ENCODE results near the gene SH3YL1. TPM values are rescaled to one million over a fixed set of nuclear protein-coding genes. Genes with fewer than 3 reads are reported as not detected.

Gene SH3YL1
- total and polyA plus RNA-seq, 2 donors from 2014 or later = 57.3 to 111 TPM

GRCh38 chr2:191311-192190 is 72.3 kb downstream of the SH3YL1 start:
- H3K27ac ChIP-seq (ENCODE audit: low read depth in 2 of 2, low read length in 2 of 2) = no peak overlapping the region
- FAIRE-seq (no peak), DNase-seq (no peak)
- no peaks in the 10 kb centered on the region for H3K36me3 ChIP-seq (ENCODE audit: control insufficient read depth in 2 of 3, insufficient read depth in 3 of 3, low read length in 3 of 3)
- no peak overlapping the region for H3K4me3 ChIP-seq (ENCODE audit: low read length in 3 of 3)
- H3K4me1 ChIP-seq (ENCODE audit: control insufficient read depth in 2 of 3, insufficient read depth in 2 of 3, low read depth in 1 of 3, low read length in 3 of 3) = no peaks in the 10 kb centered on the region
- TF ChIP-seq, protein P1, sequence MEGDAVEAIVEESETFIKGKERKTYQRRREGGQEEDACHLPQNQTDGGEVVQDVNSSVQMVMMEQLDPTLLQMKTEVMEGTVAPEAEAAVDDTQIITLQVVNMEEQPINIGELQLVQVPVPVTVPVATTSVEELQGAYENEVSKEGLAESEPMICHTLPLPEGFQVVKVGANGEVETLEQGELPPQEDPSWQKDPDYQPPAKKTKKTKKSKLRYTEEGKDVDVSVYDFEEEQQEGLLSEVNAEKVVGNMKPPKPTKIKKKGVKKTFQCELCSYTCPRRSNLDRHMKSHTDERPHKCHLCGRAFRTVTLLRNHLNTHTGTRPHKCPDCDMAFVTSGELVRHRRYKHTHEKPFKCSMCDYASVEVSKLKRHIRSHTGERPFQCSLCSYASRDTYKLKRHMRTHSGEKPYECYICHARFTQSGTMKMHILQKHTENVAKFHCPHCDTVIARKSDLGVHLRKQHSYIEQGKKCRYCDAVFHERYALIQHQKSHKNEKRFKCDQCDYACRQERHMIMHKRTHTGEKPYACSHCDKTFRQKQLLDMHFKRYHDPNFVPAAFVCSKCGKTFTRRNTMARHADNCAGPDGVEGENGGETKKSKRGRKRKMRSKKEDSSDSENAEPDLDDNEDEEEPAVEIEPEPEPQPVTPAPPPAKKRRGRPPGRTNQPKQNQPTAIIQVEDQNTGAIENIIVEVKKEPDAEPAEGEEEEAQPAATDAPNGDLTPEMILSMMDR (IDR thresholded peaks at IDR 0.05; ENCODE audit: borderline replicate concordance, extremely low read depth, insufficient read depth) = no peak
- peaks cover 0 to 4% (median 0%) of the 10 kb centered on the region in 3 donors for H3K9me3 ChIP-seq (ENCODE audit: control insufficient read depth in 2 of 3, insufficient read depth in 1 of 3, low read length in 3 of 3)
- H3K27me3 ChIP-seq (ENCODE audit: control insufficient read depth, insufficient read depth, low read length) = no peaks in the 10 kb centered on the region
- intact Hi-C loops (cut with DNase I) = no loop called here
- H3K9ac ChIP-seq (ENCODE audit: low read length in 3 of 3) = no peak overlapping the region

GRCh38 chr2:187825-188224 is 76.0 kb downstream of the SH3YL1 start:
- H3K27ac ChIP-seq (ENCODE audit: low read depth in 2 of 2, low read length in 2 of 2) = no peak overlapping the region
- H3K36me3 ChIP-seq (ENCODE audit: control insufficient read depth in 2 of 3, insufficient read depth in 3 of 3, low read length in 3 of 3) = no peaks in the 10 kb centered on the region
- H3K4me1 ChIP-seq (ENCODE audit: control insufficient read depth in 2 of 3, insufficient read depth in 2 of 3, low read depth in 1 of 3, low read length in 3 of 3) = no peaks in the 10 kb centered on the region
- TF ChIP-seq, protein P1 (IDR thresholded peaks at IDR 0.05; ENCODE audit: borderline replicate concordance, extremely low read depth, insufficient read depth) = no peak
- H3K4me3 ChIP-seq (ENCODE audit: low read length in 3 of 3) = no peak overlapping the region
- FAIRE-seq (no peak), DNase-seq (no peak)
- peaks cover 0 to 4% (median 0%) of the 10 kb centered on the region in 3 donors for H3K9me3 ChIP-seq (ENCODE audit: control insufficient read depth in 2 of 3, insufficient read depth in 1 of 3, low read length in 3 of 3)
- H3K27me3 ChIP-seq (ENCODE audit: control insufficient read depth, insufficient read depth, low read length) = no peaks in the 10 kb centered on the region
- intact Hi-C loops (cut with DNase I) = no loop called here
- no peak overlapping the region for H3K9ac ChIP-seq (ENCODE audit: low read length in 3 of 3)

DNA sequence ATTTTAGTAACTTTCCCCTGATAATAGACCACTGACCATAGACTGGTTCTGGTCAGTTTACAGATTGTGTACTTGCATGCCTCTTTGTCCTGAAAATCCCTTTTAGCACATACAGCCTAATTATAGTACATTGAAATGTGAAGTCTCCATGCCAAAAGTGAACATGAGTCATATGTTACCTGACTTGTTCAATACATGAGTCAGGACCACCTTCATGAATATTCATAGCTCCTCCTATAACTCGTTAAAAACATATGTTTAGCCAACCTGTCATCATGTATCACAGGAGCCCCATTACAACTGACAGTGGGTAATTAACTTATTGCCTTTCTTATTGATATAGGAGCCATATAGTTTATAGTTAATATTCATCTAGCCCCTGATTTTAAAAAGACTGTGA is 78.6 kb downstream of the SH3YL1 start:
- TF ChIP-seq, protein P1 (IDR thresholded peaks at IDR 0.05; ENCODE audit: borderline replicate concordance, extremely low read depth, insufficient read depth) = no peak
- Histone ChIP-seq H3K9ac (ENCODE audit: low read length in 3 of 3) (no peak overlapping the region), H3K27me3 (ENCODE audit: control insufficient read depth, insufficient read depth, low read length) (no peaks in the 10 kb centered on the region), H3K36me3 (ENCODE audit: control insufficient read depth in 2 of 3, insufficient read depth in 3 of 3, low read length in 3 of 3) (no peaks in the 10 kb centered on the region), H3K4me3 (ENCODE audit: low read length in 3 of 3) (no peak overlapping the region), H3K4me1 (ENCODE audit: control insufficient read depth in 2 of 3, insufficient read depth in 2 of 3, low read depth in 1 of 3, low read length in 3 of 3) (no peaks in the 10 kb centered on the region), H3K27ac (ENCODE audit: low read depth in 2 of 2, low read length in 2 of 2) (no peak overlapping the region), H3K9me3 (ENCODE audit: control insufficient read depth in 2 of 3, insufficient read depth in 1 of 3, low read length in 3 of 3) (peaks cover 0 to 4% (median 0%) of the 10 kb centered on the region in 3 donors)
- intact Hi-C loops (cut with DNase I) = no loop called here
- FAIRE-seq = no peak
- no peak for DNase-seq

Measured in kidney (tissue), 14 donors.